GM21447 (cell line): ENCODE data around the gene LHX5.

Source experiments
- ATAC-seq: cut with Tn5 transposase; IDR thresholded peaks from one replicate; pipeline ENCODE4 v1.9.1; 2021; ENCODE audit not compliant: unreplicated experiment

The LHX5 gene

DNA sequence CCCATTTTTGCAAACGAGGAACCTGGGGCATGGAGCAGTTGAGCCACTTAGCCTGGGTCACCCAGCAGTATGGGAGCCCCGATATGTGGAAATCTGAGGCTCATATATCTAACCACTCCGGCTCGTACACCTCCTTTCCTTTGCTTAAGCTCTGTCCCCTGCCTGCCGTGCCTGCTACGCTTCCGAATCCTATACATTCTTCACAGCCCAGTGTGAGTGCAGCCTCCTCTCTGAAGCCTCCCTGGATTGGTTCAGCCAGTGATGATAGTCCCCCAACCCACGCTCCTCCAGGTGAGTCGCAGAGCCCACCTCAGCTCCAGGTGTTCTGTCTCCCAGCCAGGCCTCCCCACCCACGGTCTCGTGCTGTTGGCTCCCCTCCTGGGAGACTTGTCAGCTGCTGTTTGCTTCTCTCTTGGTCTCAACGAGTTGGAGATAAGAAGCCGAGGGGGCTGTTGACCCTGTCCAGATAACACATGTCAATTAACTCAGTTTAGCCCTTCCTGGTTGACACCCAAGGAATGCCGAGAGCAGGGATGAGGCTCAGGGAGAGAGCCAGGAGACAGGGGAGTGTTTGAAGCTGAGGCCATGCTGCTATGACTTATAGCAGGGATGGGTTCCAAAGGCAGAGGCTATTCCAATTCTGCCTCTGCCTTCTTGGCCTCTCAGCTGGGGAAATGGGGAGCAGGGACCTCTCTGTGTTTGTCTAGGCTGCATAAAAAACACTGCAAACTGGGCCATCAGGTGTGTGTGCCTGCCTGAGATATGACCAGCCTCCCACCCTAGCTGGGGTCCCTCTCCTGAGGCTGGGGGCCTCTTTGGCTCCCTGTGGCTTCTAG lies 30.5 kb downstream of the LHX5 start:
- no peak for ATAC-seq

DNA sequence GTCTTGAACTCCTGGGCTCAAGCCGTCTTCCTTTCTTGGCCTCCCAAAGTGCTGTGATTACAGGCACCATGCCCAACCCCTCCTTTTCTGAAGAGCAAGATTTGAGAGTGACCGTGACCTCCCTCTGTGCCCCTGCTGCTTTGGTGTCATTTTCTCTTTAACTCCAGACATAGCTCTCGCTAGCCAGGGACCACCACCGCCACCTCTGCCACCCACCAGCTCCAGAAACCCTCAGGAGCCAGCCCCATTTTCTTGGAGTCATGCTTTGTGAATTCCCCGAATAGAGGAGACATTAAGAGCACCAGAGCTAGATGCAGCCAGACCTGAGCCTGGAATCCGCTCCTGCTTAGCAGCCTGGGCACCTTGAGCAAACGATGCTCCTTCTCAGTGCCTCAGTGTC lies 31.3 kb downstream of the LHX5 start:
- no peak for ATAC-seq

DNA sequence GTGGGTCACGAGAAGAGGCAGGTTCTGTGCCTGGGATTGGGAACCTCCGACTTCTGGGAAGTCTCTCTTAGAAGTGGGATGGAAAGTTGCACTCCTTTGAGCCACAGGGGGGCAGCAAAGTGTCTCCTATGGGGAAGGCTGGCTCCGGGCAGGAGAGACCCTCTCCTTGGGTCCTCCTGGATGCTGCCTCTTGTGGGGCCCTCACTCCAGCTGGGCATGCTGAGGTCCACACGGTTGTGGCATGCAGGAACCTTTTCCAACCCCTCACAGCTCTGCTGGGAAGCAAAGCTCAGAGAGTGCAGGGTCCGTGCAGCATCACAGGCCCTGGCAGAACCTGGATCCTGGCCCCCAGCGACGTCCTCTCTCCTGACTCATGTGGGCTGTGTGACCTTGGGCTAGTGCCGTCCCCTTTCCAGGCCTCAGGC lies 32.1 kb downstream of the LHX5 start:
- ATAC-seq: no peak

DNA sequence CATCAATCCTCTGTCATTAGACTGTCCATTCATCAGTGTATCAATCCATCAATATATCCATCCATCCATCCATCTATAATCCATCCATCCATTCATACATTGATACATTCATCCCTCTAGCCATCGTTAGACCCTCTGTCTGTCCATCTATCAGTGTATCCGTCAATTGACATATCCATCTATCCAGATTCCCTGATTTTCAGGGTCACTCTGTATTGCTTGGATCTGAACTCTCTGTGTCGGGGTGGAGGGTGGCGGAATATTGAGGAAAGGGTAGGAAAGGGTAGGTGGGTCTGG lies 32.4 kb downstream of the LHX5 start:
- ATAC-seq: no peak

DNA sequence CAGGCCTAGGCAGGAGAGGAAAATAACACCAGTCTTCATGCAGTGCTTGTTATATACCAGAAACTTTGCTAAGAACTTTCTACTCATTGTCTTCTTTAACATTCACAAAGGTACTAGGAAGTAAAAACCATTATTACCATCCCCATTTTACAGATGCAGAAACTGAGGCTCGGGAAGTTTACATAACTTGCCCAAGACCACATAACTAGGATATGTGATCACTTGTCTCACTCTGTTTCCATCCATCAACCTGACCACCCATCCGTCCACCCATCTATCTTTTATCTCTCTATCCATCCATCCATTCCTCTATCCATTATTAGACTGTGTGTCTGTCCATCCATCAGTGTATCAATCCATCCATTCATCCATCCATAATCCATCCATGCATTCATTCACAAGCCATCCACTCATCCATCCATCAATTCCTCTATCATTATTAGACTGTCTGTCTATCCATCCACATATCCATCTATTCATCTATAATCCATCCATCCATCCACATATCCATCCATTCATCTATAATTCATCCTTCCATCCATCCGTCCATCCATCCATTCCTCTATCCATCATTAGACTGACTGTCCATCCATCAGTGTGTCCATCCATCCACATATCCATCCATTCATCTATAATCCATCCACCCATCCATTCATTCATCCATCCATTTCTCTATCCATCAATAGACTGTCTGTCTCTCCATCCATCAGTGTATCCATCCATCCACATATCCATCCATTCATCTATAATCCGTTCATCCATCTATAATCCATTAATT lies 33.0 kb downstream of the LHX5 start:
- ATAC-seq: no peak

DNA sequence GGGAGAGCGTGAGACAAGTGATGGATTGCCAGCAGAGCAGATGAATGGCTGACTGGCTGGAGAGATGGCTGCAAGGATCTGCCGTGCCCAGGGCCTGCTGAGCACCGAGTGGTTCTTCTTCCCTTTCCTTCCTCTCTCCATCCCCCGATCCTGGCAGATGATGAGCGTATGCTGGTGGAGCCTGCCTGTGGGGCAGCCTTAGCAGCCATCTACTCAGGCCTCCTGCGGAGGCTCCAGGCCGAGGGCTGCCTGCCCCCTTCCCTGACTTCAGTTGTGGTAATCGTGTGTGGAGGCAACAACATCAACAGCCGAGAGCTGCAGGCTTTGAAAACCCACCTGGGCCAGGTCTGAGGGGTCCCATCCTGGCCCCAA lies 34.0 kb downstream of the LHX5 start:
- no peak for ATAC-seq

DNA sequence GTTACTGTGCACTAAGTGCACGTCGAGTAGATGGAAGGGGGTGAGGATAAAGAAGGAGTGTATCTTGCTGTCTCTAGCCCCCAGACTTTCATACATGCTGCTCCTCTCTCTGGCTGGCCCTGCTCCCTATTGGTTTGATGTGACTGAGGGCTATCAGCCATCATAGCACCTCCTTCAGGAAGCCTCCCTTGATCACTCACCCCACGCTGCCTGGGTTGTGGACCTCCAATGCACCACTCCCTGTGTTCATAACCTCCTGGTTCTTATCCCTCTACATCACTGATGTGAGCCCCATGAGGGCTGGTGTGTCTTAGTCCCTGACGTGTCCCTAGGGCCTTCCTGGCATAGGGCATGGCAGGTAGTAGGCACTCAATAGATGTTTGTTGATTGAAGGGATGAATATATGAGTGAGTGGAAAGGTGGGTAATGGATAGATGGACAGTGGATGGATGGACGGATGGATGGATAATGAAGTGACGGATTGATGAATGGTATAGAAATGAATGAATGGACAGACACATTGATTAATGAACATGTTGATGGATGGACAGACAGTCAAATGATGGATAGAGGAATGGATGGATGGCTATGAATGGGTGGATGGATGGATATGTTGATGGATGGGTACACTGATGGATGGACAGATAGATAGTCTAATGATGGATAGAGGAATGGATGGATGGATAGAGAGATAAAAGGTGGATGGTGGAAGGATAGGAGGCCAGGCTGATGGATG lies 34.5 kb downstream of the LHX5 start:
- ATAC-seq: no peak

DNA sequence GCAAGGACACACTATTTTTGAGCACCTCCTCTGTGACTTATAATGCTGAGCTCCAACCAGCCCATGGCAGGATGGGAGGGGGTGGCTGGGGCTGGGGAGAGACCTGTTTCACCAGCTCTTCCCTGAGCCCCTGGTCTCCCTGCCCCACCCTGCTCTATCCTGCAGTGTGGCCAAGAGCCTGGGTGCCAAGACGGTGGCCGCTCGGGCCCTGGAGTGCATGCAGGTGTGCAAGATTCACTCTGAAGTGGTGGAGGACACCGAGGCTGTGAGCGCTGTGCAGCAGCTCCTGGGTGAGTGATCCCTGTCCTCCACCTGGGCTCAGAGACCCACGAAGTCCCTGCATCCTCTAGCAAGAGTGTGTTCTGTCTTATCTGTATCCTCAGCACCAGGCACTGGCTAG lies 35.1 kb downstream of the LHX5 start:
- no peak for ATAC-seq

DNA sequence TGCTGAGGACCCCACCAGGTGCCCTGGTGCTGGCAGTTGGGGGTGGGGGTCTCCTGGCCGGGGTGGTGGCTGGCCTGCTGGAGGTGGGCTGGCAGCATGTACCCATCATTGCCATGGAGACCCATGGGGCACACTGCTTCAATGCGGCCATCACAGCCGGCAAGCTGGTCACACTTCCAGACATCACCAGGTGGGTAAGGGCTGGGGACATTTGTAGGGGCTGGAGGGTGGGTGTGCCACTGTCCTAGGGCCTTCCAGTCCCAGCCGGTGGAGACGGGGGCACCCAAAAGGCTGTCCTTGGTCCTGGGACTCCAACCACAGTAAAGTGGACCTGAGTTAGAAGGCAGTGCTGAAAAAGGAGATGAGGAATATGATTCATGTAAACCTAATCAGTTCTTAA lies 36.3 kb downstream of the LHX5 start:
- ATAC-seq: no peak

DNA sequence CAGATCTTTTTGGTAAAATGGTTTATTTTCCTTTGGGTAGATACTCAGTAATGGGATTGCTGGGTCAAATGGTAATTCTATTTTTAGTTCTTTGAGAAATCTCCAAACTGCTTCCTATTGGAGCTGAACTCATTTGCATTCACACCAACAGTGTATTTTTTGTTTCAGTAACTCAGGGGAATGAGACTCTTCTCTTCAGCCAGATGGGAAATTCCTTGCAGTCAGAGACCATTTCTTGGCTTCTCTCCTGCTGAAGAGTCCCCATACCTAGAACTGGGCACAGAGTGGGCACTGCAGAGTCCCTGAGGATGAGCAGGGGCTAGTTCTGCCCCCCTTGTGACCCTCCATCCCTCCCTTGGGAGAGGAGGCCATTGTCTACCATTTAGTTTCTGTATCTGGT lies 38.7 kb downstream of the LHX5 start:
- ATAC-seq: no peak

DNA sequence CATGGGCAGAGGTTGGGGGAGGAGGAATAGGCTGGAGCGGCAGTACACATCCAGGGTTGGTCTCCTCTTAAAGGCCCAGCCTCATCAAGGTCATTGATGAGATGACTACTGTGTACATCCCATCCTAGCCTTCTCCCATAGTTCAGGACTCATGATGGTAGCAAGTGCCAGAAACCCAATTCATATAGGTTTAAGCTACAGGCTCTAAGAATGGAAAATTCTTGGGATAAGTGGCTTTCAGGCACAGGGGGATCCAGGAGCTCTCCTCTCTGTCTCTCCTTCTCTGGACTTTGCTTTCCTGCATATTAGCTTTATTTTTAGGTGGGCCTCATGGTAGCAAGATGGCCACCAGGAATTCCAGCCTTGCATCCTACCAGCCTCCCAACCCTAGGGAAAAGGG lies 43.2 kb downstream of the LHX5 start:
- no peak for ATAC-seq

DNA sequence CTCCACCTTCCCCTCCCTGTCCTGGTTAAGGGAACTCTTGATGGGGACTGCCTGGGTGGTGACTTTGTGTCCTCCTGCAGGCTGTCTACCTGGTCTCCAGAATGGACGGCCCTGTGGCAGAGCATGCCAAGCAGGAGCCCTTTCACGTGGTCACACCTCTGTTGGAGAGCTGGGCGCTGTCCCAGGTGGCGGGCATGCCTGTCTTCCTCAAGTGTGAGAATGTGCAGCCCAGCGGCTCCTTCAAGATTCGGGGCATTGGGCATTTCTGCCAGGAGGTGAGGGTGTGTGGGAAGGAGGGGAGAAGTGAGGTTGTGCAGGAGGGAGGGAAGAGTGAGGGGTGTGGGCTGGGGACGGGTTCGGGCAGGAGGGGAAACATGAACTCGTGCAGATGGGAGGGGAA lies 43.8 kb downstream of the LHX5 start:
- ATAC-seq: no peak

DNA sequence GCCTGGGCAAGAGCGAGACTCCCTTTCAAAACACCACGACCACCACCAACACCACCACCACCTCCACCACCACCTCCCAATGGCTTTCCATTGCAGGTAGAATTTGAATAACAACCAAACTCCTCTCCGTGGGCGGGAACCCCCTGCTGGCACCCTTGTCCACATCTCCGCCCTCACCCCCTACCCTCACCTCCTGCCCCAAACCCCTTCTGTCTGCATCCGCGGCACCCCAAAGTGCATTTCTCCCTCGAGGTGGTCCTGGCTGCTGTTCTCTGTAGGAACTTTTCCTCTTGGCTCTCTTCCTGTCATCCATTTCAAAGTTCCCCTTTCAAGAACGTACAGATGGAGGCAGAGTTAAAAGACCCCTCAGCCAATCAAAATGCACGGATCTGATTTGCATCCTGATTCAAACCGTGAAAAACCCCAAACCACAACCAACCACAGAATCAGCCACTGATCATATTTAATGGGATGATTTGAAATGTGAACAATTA lies 45.7 kb downstream of the LHX5 start:
- no peak for ATAC-seq

DNA sequence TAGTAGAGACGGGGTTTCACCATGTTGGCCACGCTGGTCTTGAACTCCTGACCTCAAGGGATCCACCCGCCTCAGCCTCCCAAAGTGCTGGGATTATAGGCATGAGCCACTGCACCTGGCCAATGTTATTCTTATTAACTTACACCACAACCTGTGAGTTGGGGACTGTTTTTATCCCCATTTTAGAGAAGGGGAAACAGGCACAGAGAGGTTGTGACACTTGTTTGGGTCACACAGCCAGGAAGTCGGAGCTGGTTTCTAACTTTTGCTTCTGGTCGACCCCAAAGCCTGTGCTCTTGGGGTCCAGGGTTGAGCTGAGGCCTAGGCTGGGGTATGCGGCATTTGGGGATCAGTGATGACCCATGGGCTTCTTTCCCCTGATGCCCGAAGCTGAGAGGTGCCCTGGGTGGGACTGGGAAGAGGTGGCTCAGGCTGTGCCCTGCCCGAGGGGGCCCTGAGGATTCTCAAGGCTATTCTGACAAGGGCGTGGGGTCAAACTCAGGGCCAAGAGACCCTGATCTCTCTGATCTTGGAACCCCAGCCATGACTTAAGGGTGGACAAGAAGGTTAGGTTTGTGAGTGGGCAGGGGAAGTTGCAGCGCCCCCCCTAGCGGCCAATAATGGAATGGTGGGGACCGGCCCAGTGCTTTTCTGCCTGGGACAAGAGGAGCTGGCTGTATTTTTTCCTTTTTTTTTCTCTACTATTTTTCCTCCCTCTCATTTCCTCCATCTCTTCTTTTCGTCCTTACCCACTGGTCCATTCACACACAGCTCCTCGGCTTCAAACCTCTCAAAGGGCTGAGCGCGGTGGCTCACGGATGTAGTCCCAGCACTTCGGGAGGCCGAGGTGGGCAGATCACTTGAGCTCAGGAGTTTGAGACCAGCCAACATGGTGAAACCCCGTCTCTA lies 46.5 kb downstream of the LHX5 start:
- ATAC-seq: no peak

DNA sequence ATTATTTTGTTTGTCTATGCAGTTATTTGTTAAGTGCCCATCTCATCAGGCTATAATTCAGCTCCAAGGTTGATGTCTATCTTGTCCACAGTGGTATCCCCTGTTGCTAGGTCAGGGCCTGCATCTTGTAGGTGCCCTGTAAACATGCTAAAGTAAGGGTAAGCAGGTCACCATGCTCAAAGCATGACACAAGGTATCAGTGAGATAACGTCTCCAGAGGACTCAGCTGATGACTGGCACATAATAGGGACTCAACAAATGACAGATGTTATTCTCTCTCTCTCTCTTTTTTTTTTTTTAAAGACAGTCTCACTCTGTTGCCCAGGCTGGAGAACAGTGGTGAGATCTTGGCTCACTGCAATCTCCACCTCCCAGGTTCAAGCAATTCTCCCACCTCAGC lies 47.2 kb downstream of the LHX5 start:
- ATAC-seq: no peak

DNA sequence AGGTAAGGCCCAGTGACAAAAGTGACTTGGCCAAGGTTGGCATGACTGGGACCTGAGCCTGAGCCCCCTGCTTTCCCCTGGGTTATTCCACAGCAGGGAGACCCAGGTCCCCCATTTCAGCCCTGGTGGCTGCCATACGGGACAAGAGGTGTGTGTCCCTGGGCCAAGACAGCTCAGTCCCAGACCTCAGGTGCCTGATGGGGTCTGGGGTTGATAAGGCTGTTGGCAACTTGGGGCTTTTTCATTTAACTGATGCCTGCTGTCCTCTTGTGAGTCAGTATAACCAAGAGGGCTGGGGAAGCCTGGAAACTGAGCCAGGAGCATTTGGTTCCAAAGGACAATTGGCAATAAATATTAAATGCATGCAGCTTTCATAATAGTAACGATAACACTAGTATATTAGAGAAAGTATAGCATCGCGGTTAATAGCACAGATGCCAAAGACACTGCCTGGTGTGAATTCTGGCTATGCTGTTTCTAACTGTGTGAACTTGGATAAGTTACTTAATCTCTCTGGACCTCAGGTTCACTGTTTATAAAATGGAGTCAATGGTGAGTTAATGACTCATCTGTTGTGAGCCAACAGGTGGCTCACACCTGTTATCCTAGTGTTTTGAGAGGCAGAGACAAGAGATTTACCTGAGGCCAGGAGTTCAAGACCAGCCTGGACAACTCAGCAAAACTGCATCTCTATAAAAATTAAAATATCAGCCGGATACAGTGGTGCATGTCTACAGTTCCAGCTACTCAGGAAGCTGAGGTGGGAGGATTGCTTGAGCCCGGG lies 48.6 kb downstream of the LHX5 start:
- no peak for ATAC-seq

DNA sequence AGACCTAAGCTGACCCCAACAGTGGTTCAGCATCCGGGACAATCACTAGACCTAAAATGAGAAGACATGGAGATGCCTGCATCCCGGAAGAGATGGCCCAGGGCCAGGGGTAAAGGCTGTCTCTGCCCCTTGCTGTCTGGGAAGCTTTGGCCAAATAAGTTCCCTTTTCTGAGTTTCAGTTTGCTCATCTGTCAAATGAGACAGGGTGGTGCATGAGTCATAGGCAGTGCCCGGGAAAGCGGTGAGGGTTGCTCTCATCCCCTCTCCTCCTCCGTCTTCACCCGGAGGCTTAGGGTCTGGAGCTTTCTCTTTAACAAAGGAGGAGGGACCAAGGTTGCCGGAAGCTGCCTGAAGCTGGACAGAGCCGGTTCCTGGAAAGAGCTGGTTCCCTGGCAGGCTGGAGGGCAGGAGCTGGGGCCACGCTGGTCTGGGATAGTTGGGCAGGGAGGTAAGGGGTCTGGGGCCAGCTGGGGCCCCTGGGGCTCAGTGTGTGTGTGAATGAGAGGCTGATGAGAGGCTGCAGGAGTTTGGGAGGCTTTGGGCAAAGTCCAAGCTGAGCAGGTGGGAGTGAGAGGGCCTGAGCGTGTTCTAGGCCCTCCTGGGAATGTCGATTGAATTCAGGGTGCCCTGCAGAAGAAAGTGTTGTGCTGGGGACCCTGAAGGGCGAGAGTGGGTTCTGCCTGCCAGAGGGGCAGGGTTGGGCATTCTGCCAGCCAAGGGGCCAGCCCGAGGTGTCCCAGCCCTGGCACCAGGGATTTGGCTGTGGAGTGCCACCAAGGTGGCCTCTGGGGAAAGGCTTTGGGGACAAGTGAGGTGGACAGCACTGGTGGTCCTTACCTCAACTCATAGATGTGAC lies 49.4 kb downstream of the LHX5 start, which contains the start of gene SDSL:
TSS of gene SDSL (plus strand) at position 351 of the 856 bp plus-strand sequence. CDS start 5,603 bp downstream, outside the sequence.
- peak; percentile 91 for ATAC-seq

DNA sequence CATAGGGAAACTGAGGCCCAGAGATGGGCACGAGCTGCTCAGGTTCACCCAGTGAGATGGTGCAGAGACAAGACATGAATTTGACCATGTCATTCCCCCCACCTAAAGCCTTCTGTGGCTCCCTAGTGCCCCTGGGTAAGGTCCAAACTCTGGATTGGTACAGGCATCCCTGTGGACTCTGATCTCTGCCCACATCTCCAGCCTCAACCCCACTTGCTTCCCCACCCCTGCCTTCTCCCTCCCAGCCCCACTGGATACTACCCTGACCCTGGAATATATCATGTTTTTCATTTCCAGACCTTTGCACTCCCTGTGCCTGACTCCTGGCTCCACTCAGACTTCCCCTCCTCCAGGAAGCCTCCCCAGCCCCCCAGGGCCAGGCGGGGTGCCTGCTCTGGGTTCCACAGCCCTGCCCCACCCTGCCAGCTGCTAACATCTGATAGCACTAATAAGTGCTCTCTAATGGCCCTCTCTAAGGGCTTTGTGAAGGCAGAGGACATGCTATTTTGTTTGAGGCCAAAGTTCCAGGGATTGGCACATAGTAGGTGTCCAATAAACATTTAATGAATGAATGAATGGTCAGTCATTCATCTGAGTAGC lies 50.6 kb downstream of the LHX5 start:
- ATAC-seq: no peak
